Measurements from ENCODE around the gene DPY30.

- TF ChIP-seq, protein P1, sequence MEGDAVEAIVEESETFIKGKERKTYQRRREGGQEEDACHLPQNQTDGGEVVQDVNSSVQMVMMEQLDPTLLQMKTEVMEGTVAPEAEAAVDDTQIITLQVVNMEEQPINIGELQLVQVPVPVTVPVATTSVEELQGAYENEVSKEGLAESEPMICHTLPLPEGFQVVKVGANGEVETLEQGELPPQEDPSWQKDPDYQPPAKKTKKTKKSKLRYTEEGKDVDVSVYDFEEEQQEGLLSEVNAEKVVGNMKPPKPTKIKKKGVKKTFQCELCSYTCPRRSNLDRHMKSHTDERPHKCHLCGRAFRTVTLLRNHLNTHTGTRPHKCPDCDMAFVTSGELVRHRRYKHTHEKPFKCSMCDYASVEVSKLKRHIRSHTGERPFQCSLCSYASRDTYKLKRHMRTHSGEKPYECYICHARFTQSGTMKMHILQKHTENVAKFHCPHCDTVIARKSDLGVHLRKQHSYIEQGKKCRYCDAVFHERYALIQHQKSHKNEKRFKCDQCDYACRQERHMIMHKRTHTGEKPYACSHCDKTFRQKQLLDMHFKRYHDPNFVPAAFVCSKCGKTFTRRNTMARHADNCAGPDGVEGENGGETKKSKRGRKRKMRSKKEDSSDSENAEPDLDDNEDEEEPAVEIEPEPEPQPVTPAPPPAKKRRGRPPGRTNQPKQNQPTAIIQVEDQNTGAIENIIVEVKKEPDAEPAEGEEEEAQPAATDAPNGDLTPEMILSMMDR (IDR thresholded peaks at IDR 0.05; ENCODE audit: low read depth, low read length, poor library complexity, severe bottlenecking): no peak
- no peak for TF ChIP-seq EZH2phosphoT487 (IDR thresholded peaks at IDR 0.05; ENCODE audit: borderline replicate concordance, low read length)
Measured at GRCh38 chr2:31978436-31978835, 61.2 kb downstream of the DPY30 start.

Data from DOHH2 (cell line).